Measurements from ENCODE around the gene CDH19.
A peak's percentile ranks its signal among the peaks of the same experiment; 100 is the strongest.
"Not testable (repeated sequence)": the region's sequence is repeated elsewhere in the genome, so short reads cannot be mapped to it uniquely, and the experiment has no call there.

CDH19 gene

DNA sequence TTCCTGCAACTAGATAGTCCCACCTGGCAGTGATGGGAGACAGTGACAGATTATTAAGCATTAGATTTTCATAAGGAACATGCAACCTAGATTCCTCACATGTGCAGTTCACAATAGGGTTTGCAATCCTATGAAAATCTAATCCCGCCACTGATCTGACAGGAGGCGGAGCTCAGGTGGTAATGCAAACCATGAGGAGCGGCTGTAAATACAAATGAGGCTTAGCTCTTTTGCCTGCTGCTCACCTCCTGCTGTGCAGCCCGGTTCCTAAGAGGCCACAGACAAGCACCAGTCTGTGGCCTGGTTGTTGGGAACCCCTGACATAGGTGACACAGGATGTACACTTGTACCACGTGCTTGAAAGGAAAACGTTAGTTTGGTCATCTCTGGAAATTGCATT, 41.6 kb downstream of the CDH19 start:
- DNase-seq (ENCODE audit: low spot score), result no peak

DNA sequence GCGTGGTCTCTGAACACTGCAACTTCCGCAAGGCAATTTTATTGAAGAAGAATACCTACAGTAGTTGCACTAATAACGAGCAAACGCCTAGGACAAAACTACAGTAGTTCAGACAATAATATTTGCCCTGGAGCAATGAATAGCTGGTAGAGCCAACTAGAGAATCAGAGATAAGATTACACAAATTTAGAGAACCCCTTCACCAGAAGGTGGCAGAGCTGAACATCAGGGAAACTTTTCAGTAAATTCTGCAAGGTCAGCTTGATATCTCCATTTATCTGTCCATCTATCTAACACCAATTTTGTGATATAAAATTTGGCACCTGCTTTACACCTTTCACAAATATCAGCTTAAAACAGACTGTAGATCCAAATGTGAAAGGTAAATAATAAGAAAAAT, 43.8 kb downstream of the CDH19 start:
- DNase-seq (ENCODE audit: low spot score), result peak; percentile 49

DNA sequence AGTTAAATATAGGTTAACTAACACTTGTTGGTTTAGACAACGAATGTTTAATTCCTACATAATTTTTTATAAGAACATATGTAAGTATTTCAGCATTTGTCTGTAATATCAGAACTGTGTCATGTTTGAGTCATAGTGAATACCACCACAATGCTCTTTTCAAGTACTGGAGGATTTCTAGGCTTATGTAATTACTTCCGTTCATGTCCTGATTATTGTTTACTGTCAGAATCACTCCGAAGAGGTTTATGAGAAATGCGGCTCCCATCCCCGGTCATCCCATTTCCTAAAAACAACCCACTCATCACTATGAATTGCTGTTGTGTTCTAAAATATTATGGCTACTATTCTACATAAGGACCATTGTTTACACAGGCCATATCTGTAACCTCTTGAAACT, 45.1 kb downstream of the CDH19 start:
- DNase-seq (ENCODE audit: low spot score), result no peak

DNA sequence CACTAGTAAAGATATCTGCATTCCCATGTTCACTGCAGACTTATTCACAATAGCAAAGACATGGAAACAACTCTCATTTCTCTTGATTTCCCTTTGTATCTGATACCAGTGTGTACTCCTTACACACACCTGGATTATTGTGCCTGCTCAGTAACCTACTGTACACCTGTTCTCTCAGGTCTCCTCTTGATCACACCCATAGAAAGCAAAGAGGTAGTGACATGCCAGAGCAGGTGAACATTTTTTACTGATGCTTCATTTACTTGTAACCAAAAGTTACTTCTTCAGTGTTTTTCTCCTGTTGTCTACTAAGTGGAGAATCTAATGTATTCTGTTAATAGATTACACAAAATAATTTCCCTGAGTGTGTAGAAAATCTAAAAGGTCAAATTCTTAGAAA, 46.8 kb downstream of the CDH19 start:
- no peak for DNase-seq (ENCODE audit: low spot score)

DNA sequence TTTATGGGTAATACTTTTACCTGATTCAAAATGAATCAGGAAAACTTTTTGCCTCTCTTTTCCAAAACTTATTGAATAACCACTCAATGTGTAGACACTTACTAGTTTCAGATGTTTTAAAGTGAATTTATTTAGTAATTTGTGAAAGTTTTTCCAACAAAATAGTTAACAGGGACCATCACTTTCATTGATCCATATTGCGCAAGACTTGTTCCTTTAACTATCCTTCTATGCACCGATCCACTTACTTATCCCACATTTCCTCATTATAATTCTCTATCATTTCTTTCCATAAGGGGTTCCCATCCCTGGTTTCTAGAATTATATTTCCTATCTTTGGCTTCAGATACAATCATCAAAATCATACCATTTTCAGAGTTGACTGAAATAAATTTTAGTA, 48.3 kb downstream of the CDH19 start:
- DNase-seq (ENCODE audit: low spot score), result no peak

DNA sequence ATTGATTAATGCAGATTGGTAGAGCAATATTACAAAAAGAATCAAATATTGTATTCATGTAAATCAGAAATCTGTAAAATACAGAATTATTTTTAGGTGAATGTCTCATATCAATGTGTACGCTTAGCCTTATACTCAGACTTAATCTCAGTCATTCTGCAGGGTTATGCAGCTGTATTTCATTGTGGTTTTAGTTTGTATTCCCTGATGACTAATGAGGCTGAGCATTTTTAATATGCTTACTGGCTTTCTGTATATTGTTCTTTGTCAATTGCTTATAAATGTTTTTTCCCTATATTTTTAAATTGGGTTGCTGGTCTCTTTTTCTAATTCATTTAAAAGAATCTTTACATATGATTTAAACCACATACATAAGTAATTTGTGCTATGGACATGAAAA, 50.1 kb downstream of the CDH19 start:
- no peak for DNase-seq (ENCODE audit: low spot score)

DNA sequence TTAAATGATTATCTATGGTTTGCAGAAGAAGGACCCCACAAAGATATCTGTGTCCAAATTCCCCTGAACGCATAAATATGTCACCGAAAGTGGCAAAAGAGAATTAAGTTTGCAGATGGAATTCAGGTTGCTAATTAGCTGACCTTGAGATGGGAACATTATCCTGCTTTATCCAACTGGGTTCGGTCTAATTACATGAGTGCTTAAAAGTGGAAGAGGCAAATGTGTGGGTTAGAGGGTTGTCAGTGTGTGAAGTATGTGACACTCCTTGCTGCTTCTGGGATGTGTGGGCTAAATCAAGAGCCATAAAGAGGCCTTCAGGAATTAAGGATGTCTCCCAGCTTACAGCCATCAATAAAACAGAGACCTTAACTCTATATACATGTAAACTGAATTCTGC, 53.5 kb downstream of the CDH19 start:
- no peak for DNase-seq (ENCODE audit: low spot score)

DNA sequence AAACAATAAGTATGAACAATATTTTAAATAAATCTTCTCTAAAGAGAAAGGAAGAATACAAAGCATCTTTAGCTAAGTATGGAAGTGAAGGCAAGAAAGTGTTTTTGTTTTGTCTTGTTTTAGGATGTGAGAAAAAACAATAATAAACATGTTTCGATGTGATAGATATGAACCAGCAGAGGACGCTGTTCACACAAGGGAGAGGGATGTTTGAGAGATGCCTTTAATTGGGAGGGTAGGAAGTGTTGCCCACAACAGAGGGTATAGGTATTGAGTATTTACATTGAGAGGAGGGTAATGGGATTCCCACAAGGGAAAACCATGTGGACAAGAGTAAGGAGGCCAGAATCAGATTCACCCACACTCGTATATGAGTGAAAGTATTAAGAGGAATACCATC, 55.1 kb downstream of the CDH19 start:
- DNase-seq (ENCODE audit: low spot score), result peak; percentile 31

DNA sequence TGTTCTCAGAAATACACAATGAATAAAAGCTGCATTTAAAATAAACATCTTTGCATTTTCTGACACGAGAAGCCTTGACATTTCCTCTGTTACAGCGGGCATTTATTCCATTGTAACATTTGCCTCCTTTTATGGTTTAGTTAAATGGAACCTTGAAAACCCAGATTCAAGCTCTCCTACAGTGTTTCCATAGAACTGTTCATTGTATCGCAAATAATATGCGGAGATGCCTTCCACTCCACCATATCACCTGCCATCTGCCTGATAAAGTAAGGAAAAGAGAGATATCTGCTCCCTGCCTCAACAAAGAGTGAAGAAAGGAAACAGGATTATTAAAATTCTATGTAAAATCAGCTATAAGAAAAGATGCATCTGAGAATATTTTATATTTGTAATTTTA, 69.8 kb downstream of the CDH19 start:
- no peak for DNase-seq (ENCODE audit: low spot score)

DNA sequence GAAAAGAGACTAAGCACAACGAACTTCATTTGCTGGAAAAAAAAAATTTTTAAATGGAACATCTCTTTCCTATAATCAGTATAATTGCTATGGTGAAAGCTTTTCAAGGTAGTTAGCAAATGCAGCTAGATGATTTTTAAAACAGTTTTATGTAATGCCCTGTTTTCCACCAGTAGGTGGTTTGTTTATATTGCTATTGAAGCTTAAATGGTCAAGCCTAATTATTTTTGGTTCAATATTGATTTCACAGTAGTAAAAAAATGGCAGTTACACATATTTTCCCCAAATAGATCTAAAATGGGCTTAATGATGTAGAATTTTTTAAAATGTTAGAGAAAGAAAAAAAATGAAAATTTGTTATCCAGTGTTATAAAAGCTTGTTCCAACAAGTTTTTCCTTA, 70.2 kb downstream of the CDH19 start:
- DNase-seq (ENCODE audit: low spot score), result no peak

DNA sequence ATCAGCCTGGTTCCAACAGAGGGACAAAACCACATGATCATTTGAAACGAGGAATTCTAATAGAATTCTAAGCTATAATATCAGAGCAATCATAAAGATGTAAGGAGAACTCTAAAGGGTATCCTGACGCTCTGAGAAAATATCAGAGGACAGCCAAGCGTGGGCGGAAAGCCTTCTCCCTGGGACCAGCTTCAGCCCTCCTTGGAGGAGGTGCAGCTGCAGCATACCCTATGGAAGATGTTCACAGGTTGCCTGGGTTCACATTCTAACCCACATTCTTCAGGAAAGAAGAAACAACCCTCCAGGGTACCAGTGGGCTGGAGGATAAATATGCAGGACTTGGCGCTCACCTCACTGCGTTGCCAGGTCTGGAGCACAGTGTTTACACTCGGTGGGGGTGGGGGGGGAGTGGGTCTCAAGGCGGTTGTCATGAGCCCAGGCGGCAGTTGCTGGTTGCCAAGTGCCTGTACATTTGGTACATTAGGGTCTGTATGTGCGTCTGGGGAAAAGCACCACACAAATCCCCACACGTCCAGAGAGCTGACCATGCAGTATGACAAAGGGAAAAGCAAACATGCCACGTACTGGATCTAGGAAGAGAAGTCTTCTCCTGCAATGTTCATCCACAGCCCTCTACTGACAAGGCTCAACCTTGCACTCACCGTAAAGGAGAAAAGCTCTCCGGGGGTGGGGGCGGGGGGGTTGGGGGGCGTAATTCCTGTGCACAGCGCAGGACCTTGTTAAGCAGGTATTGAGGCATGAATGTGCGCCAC, 80.5 kb downstream of the CDH19 start:
- peak; percentile 19 for DNase-seq (ENCODE audit: low spot score)

DNA sequence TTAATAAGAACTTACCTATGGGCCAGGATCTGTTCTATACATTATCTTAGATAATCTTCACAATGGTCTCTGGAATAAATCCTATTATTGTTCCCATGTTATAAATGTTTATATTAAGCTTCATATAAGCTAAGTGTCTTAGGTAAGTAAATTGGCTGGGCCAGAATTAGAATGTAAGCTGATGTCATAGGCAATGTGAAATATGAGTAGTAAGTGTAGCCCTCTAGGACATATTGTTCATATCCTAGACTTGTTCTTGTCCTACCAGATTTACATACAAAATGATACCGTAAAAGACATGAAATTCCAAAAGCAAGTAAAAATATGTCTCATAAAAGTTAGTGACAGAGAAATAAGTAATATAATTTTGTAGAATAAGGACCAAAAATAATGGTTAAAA, 89.9 kb downstream of the CDH19 start:
- DNase-seq (ENCODE audit: low spot score), result no peak

DNA sequence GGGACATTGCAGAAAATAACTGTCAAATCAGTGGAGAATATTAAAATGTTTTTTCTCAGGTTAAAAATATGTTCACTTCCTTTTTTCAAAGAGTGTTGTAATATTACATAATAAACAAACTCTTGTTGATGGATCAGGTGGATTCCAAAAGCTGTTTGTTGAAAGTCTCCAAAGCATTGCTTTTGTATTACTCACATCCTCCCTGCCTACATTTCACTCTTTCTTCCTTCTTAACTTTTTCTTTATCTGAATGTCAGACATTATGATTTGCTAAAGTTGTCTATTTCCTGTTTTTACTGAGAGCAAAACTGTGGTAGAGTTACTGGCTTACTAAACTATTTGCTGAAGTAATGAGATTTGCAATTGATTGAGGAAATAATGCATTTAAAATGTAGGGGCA, 92.1 kb downstream of the CDH19 start:
- no peak for DNase-seq (ENCODE audit: low spot score)

DNA sequence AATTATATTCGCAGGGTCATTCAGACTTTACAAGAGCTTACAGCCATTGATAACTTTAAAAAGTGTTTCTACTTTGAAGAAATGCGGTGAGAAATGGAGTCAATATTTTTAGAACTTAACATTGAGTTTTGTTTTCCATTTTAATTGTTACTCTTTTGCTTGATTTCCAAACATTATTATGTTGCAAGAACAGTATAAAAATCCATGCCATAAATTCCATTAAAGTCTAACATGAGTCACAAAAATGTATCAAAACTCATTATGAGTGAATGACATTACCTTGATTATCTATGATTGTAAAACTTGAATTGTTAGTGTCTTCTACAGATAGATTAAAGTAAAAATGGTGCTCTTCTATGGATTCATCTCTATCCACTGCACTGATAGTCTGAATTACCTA, 92.6 kb downstream of the CDH19 start:
- no peak for DNase-seq (ENCODE audit: low spot score)

DNA sequence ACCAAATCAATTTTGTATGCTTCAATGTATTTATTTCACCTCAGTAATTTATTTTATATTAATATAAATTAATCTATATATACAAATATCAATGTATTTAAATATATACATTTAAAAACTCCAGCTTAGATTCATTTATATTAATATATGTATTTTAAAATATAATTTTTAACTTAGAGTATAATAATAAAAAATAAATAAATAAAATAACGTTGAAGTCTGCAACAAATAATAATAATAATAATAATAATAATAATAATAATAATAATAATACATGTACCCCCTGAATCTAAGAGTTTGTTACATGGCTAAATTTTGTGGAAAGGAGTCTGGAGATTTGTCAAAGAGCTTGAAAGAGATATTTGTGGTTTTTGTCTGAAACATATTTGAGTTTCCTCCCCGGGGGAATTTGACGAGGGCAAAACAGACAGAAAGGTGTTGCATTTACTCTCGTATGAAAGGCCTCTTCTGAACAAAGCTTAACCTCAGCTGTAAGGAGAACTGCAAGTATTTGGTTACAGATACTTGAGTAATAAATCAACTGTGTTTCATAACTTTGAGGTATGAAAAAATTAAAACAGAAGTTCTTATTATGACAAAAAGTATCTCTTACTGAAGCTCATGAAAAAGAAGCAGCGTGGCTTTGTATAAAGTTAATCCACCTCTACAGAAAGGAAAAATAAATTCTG, 93.4 kb downstream of the CDH19 start:
- no peak for DNase-seq (ENCODE audit: low spot score)

DNA sequence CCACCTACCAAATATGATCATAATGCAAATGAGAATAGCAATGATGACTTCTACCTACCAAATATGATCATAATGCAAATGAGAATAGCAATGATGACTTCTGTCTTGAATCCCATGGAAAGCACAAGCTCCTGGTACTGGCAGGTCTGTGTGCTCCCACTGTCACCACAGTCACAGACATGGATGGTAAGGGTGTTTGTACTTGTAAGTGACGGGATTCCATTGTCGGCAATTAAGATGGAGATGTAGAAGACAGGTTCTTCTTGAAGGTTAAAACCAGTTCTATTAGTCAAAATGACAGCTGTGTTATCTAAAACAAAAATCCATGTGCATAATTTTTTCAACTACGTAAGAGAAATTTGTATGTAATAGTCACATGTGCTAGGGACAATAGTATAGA, 95.0 kb downstream of the CDH19 start:
- DNase-seq (ENCODE audit: low spot score), result no peak

DNA sequence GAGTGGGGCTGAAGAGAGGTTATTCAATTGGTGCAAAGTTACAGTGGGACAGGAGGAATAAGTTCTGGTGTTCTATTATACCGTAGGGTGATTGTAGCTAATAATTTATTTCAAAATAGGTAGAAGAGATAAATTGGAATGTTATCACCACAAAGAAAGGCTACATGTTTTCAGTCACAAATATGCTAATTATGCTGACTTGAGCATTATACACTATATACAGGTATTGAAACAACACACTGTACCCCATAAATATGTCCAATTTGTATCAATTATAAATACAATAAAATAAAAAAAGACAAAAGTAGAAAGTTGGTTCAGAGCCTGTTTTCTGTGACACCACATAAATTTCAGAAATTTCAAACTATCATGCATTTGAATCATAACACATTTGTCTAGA, 97.7 kb downstream of the CDH19 start:
- no peak for DNase-seq (ENCODE audit: low spot score)

DNA sequence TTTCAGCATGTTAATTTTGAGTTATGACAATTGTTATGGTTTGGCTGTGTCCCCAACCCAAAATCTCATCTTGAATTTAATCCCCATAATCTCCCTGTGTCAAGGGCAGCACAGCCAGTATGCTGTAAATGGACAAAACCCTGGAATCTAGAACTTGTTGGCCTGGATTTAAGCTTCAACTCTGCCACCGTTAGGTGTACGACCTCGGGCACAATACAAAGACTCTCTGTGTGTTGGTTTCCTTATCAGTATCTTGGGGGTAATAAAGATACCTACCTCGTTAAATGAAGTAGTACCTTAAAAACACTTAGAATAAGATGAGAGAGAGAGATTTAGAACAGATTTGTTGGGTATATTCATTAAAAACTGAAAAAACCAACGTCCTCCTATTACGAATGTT, 106.5 kb downstream of the CDH19 start:
- no peak for DNase-seq (ENCODE audit: low spot score)

DNA sequence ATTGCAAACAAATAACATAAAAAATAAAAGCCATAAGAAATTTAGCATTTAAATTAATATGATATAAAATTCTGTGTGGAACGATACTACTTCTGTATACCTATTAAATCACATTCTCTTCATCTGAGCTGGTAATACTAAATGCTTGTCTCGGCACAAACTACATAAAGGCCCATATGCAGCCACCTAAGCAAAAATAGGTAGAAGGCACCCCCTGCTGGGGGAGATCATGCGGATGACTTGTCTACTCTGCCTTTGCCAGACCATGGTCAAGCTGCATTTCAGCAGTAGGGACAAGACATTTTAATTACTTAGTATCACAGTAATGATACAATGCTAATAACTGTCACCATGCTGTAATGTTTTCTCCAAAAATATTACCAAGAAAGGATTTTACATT, 108.0 kb downstream of the CDH19 start:
- DNase-seq (ENCODE audit: low spot score), result peak; percentile 75

DNA sequence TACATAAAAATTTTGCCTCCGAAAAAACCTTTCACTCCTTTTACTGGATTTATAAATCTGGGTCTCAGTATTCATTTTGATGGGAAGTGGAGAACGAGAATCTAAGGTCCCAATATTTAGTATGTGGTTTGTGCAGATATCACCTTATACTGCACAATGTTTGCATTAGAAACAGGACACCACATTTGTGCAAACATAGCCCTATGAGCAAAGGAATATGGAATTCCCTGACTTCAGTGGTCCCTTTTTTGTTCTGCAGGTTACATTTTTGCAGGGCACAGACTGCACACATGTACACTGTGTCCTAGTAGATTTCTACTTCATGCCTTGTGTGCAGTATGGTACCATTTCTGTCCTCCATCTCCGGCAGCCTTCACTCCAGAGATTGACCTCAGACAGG, 130.0 kb downstream of the CDH19 start:
- no peak for DNase-seq (ENCODE audit: low spot score)

DNA sequence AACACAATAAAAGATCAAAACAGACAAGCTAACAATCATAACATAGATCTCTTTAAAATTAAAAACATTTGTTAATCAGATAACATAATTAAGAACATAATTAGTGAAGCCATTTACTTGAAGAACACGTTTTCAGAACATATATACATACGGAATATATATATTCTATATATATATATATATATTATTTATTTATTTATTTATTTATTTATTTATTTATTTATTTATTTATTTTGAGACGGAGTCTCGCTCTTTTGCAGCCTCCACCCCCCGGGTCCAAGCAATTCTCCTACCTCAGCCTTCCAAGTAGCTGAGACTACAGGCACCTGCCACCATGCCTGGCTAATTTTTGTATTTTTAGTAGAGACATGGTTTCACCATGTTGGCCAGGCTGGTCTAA, 137.7 kb downstream of the CDH19 start:
- not testable (repeated sequence) for DNase-seq (ENCODE audit: low spot score)

DNA sequence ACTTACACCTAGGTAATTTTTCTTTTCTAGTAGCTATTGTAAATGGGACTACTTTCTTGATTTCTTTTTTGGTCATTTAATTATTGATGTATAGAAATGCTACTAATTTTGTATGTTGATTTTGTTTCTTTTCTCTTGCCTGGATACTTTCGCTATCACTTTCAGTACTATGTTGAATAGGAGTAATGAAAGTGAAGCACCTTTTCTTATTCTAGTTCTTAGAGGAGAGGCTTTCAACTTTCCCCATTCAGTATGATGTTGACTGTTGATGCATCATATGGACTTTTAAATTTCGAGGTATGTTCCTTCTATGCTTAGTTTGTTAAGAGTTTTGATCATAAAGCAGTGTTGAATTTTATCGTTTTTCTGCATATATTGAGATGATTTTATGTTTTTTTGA, 142.5 kb downstream of the CDH19 start:
- no peak for DNase-seq (ENCODE audit: low spot score)

DNA sequence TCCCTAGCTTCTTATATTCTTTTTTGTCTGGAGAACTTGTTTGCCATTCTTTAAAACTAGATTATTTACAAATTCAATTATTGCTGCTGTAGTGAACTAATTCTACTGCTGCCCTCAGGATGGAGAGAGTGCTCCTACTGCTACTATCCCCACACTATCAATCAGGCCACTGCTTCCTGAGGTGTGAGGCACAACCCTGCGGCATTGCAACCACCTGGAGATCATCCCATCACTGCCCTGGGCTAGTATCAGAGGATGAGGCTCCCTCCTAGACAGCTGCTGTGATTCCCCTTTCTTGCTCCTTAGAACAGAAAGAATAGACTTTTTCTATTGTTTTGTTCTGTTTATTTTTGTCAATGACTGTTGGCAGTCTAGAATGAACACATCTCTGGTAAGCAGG, 146.6 kb downstream of the CDH19 start:
- no peak for DNase-seq (ENCODE audit: low spot score)
